OCI-LY3 (cell line): ENCODE results near the gene CACNB4.
"Not testable (repeated sequence)": the region's sequence is repeated elsewhere in the genome, so short reads cannot be mapped to it uniquely, and the experiment has no call there.

Experiments
- H2AFZ ChIP-seq: fragments of 200-600, 300-600 bp; shearing (Covaris generic); 2 replicates; pipeline ENCODE4 v1.6.0; 2014; ENCODE audit warnings: antibody characterized with exemption, low read depth, low read length
- H3K27ac ChIP-seq: fragments of 200-600, 300-600 bp; sonication (generic); 2 replicates; pipeline ENCODE4 v1.5.1; 2014; ENCODE audit warnings: mild to moderate bottlenecking, low read length, moderate library complexity, mixed read lengths
- H3K27me3 ChIP-seq: fragments of 200-600, 300-600 bp; sonication (generic); 2 replicates; pipeline ENCODE4 v1.6.1; 2014; ENCODE audit warnings: low read depth, low read length, mixed read lengths
- H3K36me3 ChIP-seq: fragments of 200-600, 300-600 bp; sonication (generic); replicated peaks from 2 replicates; pipeline ENCODE3; 2014; ENCODE audit warnings: low read depth, low read length, mixed read lengths
- H3K4me1 ChIP-seq: fragments of 300-600, 200-600 bp; sonication (generic); 2 replicates; pipeline ENCODE4 v1.6.1; 2014; ENCODE audit warnings: low read length, mixed read lengths
- H3K4me2 ChIP-seq: fragments of 200-600, 300-600 bp; sonication (generic); 2 replicates; pipeline ENCODE4 v1.6.1; 2014; ENCODE audit warnings: low read length, mixed read lengths
- H3K4me3 ChIP-seq: fragments of 300-600, 200-600 bp; sonication (generic); 2 replicates; pipeline ENCODE4 v1.5.1; 2014; ENCODE audit warnings: antibody characterized with exemption, mild to moderate bottlenecking, low read length, moderate library complexity
- H3K79me2 ChIP-seq: fragments of 300-600, 200-600 bp; shearing (Covaris generic); 2 replicates; pipeline ENCODE4 v1.6.1; 2014; ENCODE audit warnings: mild to moderate bottlenecking, low read length, mixed read lengths
- H3K9ac ChIP-seq: fragments of 300-600, 200-600 bp; shearing (Covaris generic); 2 replicates; pipeline ENCODE4 v1.6.0; 2014; ENCODE audit warnings: mild to moderate bottlenecking, low read length, moderate library complexity
- H3K9me3 ChIP-seq: fragments of 200-600, 300-600 bp; shearing (Covaris generic); 2 replicates; pipeline ENCODE4 v1.6.1; 2014; ENCODE audit warnings: low read length, mixed read lengths; ENCODE audit not compliant: insufficient read depth
- H4K20me1 ChIP-seq: fragments of 200-600, 300-600 bp; sonication (generic); 2 replicates; pipeline ENCODE4 v1.6.1; 2016; ENCODE audit warnings: low read length, mixed read lengths; ENCODE audit not compliant: insufficient read depth
- EZH2phosphoT487 ChIP-seq: fragments of 200-600 bp; shearing (Covaris generic); IDR thresholded peaks from 2 replicates; pipeline ENCODE4 v1.6.1; 2018; ENCODE audit warnings: antibody characterized with exemption, mixed run types, low read depth
- TF ChIP-seq, protein P1 (sequence below): fragments of 200-600, 300-600 bp; sonication (generic); IDR thresholded peaks from 2 replicates; pipeline ENCODE4 v1.5.1; 2014; ENCODE audit warnings: antibody characterized with exemption, low read length, low read depth

Gene CACNB4

DNA sequence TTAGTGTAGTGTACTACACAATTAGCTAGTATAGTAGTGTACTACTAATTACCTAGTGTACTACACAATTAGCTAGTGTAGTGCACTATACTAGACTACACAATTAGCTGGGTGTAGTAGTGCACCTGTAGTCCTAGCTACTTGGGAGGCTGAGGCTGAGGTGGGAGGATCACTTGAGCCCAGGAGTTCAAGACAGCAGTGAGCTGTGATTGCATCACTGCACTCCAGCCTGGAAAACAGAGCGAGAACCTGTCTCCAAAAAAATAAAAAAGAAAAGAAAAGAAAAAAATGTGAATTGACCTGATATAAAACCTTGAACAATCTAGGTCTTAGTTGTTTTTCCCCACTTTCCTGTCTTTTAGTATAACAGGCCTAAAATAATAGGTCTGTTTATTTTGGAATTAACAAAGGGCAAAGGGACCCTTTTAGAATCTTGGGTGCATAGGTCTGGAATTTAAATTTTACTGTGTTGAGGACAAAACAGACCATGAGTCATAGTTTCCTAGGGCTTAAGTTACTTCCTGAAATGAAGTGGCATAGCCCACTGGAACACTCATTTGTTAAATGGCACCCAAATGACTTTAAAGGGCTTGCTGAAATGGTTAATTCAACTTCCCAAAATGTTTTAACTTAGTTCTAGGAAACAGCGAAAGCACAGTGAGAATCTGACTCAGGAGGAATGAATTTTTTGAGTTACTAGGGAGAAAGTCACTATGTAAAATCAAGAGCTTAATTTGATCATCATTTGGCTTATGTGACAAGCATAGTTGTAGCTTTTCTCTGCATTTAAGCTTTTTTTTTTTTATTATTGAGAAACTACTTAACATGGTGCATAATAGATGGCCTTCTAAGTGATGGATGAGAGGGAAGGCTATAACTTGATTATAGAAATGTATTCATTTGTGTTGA is 219.9 kb downstream of the CACNB4 start:
- H2AFZ ChIP-seq, result no peak overlapping the region
- TF ChIP-seq EZH2phosphoT487, result no peak
- TF ChIP-seq, protein P1, sequence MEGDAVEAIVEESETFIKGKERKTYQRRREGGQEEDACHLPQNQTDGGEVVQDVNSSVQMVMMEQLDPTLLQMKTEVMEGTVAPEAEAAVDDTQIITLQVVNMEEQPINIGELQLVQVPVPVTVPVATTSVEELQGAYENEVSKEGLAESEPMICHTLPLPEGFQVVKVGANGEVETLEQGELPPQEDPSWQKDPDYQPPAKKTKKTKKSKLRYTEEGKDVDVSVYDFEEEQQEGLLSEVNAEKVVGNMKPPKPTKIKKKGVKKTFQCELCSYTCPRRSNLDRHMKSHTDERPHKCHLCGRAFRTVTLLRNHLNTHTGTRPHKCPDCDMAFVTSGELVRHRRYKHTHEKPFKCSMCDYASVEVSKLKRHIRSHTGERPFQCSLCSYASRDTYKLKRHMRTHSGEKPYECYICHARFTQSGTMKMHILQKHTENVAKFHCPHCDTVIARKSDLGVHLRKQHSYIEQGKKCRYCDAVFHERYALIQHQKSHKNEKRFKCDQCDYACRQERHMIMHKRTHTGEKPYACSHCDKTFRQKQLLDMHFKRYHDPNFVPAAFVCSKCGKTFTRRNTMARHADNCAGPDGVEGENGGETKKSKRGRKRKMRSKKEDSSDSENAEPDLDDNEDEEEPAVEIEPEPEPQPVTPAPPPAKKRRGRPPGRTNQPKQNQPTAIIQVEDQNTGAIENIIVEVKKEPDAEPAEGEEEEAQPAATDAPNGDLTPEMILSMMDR, result no peak
- no peaks in the 10 kb centered on the region for H3K36me3 ChIP-seq
- no peaks in the 10 kb centered on the region for H3K79me2 ChIP-seq
- H3K9me3 ChIP-seq, result no peaks in the 10 kb centered on the region
- peaks cover 9% of the 10 kb centered on the region for H3K27me3 ChIP-seq
- peak overlapping the region; percentile 2; the same call in 1 of the 2 replicates for H3K4me2 ChIP-seq
- H3K4me3 ChIP-seq, result no peak overlapping the region
- peaks cover 9% of the 10 kb centered on the region for H3K4me1 ChIP-seq
- H4K20me1 ChIP-seq, result no peaks in the 10 kb centered on the region
- no peak overlapping the region for H3K9ac ChIP-seq
- no peak overlapping the region for H3K27ac ChIP-seq

DNA sequence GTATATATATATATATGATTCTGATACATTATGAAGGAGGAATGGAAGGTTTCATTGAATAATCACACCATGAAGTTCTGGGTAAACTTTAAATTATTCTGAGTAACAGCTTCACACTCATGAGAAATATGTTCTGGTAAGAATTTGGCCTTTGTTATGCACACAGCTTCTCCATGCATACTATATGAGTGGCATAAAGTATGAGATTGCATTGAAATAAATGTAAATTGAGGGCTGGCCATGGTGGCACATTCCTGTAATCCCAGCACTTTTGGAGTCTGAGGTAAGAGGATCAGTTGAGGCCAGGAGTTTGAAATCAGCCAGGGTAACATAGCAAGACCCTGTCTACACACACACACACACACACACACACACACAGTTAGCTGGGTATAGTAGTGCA is 220.6 kb downstream of the CACNB4 start:
- no peak for TF ChIP-seq EZH2phosphoT487
- TF ChIP-seq, protein P1, result no peak
- no peaks in the 10 kb centered on the region for H3K36me3 ChIP-seq
- peaks cover 9% of the 10 kb centered on the region for H3K4me1 ChIP-seq
- H3K9me3 ChIP-seq, result no peaks in the 10 kb centered on the region
- H3K9ac ChIP-seq, result no peak overlapping the region
- no peak overlapping the region for H3K4me3 ChIP-seq
- no peak overlapping the region for H3K4me2 ChIP-seq
- H4K20me1 ChIP-seq, result no peaks in the 10 kb centered on the region
- peaks cover 16% of the 10 kb centered on the region for H3K27me3 ChIP-seq
- no peak overlapping the region for H3K27ac ChIP-seq
- no peaks in the 10 kb centered on the region for H3K79me2 ChIP-seq
- H2AFZ ChIP-seq, result no peak overlapping the region

DNA sequence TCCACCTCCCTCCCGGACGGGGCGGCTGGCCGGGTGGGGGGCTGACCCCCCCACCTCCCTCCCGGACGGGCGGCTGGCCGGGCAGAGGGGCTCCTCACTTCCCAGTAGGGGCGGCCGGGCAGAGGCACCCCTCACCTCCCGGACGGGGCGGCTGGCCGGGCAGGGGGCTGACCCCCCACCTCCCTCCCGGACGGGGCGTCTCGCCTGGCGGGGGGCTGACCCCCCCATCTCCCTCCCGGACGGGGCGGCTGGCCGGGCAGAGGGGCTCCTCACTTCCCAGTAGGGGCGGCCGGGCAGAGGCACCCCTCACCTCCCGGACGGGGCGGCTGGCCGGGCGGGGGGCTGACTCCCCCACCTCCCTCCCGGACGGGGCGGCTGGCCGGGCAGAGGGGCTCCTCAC is 223.2 kb downstream of the CACNB4 start:
- not testable (repeated sequence) for H3K36me3 ChIP-seq, H4K20me1 ChIP-seq, H3K4me3 ChIP-seq, H3K27ac ChIP-seq, H3K4me2 ChIP-seq, H2AFZ ChIP-seq, H3K9ac ChIP-seq, H3K79me2 ChIP-seq, H3K4me1 ChIP-seq, H3K9me3 ChIP-seq
- H3K27me3 ChIP-seq, result peaks cover 33% of the 10 kb centered on the region

DNA sequence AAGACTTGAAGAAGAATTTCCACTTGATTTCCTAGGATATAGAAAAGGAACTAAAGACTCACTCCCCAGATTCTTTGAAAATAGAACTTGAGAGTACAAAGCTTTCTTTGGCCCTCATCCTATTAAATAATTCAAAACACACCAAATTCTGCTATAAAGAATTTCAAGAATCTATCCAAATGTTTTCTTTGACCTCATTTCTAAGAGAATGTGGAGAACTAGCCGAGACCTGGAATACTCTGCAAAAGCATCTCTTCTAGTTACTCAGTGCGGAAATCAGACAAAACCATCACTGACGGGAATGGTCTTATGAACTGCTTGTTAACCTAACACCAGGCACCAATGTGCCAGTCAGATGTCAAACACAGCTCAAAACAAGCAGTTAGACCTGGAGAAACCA is 226.4 kb downstream of the CACNB4 start:
- Histone ChIP-seq H3K4me2 (no peak overlapping the region), H3K9ac (no peak overlapping the region), H3K36me3 (no peaks in the 10 kb centered on the region), H3K27me3 (peaks cover 56% of the 10 kb centered on the region), H3K79me2 (no peaks in the 10 kb centered on the region), H3K9me3 (no peaks in the 10 kb centered on the region), H2AFZ (no peak overlapping the region), H3K4me1 (no peaks in the 10 kb centered on the region), H3K27ac (no peak overlapping the region), H4K20me1 (no peaks in the 10 kb centered on the region), H3K4me3 (no peak overlapping the region)
- TF ChIP-seq, protein P1, result no peak
- no peak for TF ChIP-seq EZH2phosphoT487
